Type B pancreatic cell (in vitro differentiated cells): ENCODE measurements around the gene TTN. TPM values are rescaled to one million over a fixed set of nuclear protein-coding genes. Genes with fewer than 3 reads are reported as not detected.
"Not testable (repeated sequence)": the region's sequence is repeated elsewhere in the genome, so short reads cannot be mapped to it uniquely, and the experiment has no call there.

Experiments
- DNase-seq: peaks from one replicate; pipeline ENCODE4 v3.0.0; 2021; ENCODE audit warnings: mixed read lengths; ENCODE audit not compliant: unreplicated experiment; ENCODE audit errors: extremely low spot score
- H3K27ac Mint-ChIP-seq: 2 replicates; pipeline ENCODE4 v1.8.0; 2021; ENCODE audit warnings: mild to moderate bottlenecking, mixed read lengths
- H3K27me3 Mint-ChIP-seq: 2 replicates; pipeline ENCODE4 v1.8.0; 2021; ENCODE audit warnings: mixed read lengths
- H3K36me3 Mint-ChIP-seq: 2 replicates; pipeline ENCODE4 v1.8.0; 2021; ENCODE audit warnings: mixed read lengths
- H3K4me1 Mint-ChIP-seq: one replicate; pipeline ENCODE4 v1.8.0; 2021; ENCODE audit warnings: mixed read lengths; ENCODE audit not compliant: unreplicated experiment
- H3K4me3 Mint-ChIP-seq: 2 replicates; pipeline ENCODE4 v1.8.0; 2021; ENCODE audit warnings: mild to moderate bottlenecking, mixed read lengths
- H3K9me3 Mint-ChIP-seq: 2 replicates; pipeline ENCODE4 v1.8.0; 2021; ENCODE audit warnings: mixed read lengths
- CTCF ChIP-seq: fragments of 200-600 bp; sonication (generic); conservative IDR thresholded peaks from 2 replicates; pipeline ENCODE4 v1.5.0; 2021; ENCODE audit warnings: antibody characterized with exemption, mild to moderate bottlenecking
- total RNA-seq: library from RNA; stranded (reverse); gene quantifications from 2 replicates; pipeline ENCODE4 v1.2.1, GENCODE V29; 2021; ENCODE audit warnings: low replicate concordance

Gene TTN
- total RNA-seq, 1 donor from 2014 or later: 5.6 TPM

GRCh38 chr2:178528647-178529046, 278.6 kb downstream of the TTN start:
- no peak for DNase-seq
- Mint-ChIP-seq H3K9me3 (no peaks in the 10 kb centered on the region), H3K27me3 (no peaks in the 10 kb centered on the region), H3K4me3 (no peak overlapping the region), H3K4me1 (peaks cover 13% of the 10 kb centered on the region), H3K36me3 (peaks cover 33% of the 10 kb centered on the region), H3K27ac (no peak overlapping the region)
- TF ChIP-seq CTCF: no peak

GRCh38 chr2:178527592-178527991, 279.6 kb downstream of the TTN start:
- DNase-seq: no peak
- H3K4me1 Mint-ChIP-seq: peaks cover 14% of the 10 kb centered on the region
- peaks cover 32% of the 10 kb centered on the region for H3K36me3 Mint-ChIP-seq

GRCh38 chr2:178526256-178526655, 281.0 kb downstream of the TTN start:
- H3K27me3 Mint-ChIP-seq: no peaks in the 10 kb centered on the region
- no peak overlapping the region for H3K4me3 Mint-ChIP-seq
- no peak for TF ChIP-seq CTCF
- DNase-seq: no peak
- peaks cover 14% of the 10 kb centered on the region for H3K4me1 Mint-ChIP-seq
- peaks cover 23% of the 10 kb centered on the region for H3K36me3 Mint-ChIP-seq
- H3K27ac Mint-ChIP-seq: no peak overlapping the region
- no peaks in the 10 kb centered on the region for H3K9me3 Mint-ChIP-seq

More at GRCh38 chr2:178527592-178527991, 279.6 kb downstream of the TTN start:
- no peak overlapping the region for H3K4me3 Mint-ChIP-seq
- H3K9me3 Mint-ChIP-seq: no peaks in the 10 kb centered on the region
- no peaks in the 10 kb centered on the region for H3K27me3 Mint-ChIP-seq
- H3K27ac Mint-ChIP-seq: no peak overlapping the region
- TF ChIP-seq CTCF: no peak

- H3K27me3 Mint-ChIP-seq, H3K9me3 Mint-ChIP-seq, DNase-seq, H3K27ac Mint-ChIP-seq: not testable (repeated sequence)
- H3K36me3 Mint-ChIP-seq: peaks cover 17% of the 10 kb centered on the region
- peaks cover 14% of the 10 kb centered on the region for H3K4me1 Mint-ChIP-seq
- peak overlapping the region; percentile 68 for H3K4me3 Mint-ChIP-seq
These were observed 281.8 kb downstream of the TTN start for GRCh38 chr2:178525460-178525859.

- H3K27me3 Mint-ChIP-seq, H3K27ac Mint-ChIP-seq, H3K9me3 Mint-ChIP-seq, DNase-seq: not testable (repeated sequence)
- Mint-ChIP-seq H3K4me3 (peak overlapping the region; percentile 79), H3K36me3 (peaks cover 17% of the 10 kb centered on the region), H3K4me1 (peaks cover 14% of the 10 kb centered on the region)
These were observed 282.2 kb downstream of the TTN start for GRCh38 chr2:178525010-178525409.

- Mint-ChIP-seq H3K36me3 (peaks cover 12% of the 10 kb centered on the region), H3K27ac (peak overlapping the region; percentile 88), H3K4me3 (peak overlapping the region; percentile 99), H3K4me1 (peaks cover 14% of the 10 kb centered on the region), H3K9me3 (no peaks in the 10 kb centered on the region), H3K27me3 (no peaks in the 10 kb centered on the region)
- no peak for TF ChIP-seq CTCF
- no peak for DNase-seq
These were observed 283.6 kb downstream of the TTN start for GRCh38 chr2:178523596-178524134.
